Measurements from ENCODE around the gene AMHR2. TPM values are rescaled to one million over a fixed set of nuclear protein-coding genes. Genes with fewer than 3 reads are reported as not detected.

The AMHR2 gene
- total RNA-seq, 1 experiment from 2014 or later: not detected

DNA sequence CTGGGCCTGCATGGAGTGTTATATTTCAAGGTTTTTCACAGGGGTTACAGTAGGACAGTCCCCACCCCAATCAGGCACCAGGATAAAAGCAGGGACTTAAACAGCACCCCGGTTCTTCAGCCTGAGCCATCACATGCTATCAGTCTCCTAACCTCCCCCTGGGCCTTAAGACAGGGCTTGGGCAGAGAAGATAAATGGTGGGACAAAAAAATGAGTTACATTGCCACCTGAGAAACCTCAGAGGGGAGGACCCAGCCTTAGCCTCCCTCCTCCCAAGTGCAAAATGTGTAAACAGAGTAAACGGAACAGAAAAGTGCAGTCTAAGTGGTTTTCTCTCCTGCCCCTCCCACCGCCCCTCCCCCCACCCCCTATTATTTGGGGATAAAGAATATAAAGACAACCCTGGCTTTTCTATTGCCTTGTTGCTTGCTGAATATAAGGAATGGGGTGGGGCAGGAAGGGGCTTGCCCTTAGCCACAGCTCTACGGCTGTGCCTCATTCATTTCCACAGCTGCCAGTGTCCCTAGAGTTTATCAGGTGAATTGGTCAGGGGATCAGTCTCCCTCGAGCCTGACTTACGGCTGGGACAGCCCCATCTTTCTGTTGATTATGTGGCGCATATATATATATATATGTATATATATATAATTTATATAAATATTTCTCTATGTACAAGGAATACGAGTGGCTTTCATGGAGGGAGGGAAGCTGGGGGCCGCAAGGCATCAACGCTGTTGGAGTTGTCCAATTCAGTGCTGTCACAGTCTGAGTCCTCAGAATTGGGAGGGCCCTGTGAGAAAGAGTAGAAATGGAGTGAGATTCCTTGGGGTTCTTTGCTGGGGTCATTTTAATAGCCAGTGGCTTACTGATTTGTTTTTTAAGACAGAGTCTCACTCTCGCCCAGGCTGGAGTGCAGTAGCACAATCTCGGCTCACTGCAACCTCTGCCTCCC lies 57.1 kb downstream of the AMHR2 start:
- TF ChIP-seq, protein P1, sequence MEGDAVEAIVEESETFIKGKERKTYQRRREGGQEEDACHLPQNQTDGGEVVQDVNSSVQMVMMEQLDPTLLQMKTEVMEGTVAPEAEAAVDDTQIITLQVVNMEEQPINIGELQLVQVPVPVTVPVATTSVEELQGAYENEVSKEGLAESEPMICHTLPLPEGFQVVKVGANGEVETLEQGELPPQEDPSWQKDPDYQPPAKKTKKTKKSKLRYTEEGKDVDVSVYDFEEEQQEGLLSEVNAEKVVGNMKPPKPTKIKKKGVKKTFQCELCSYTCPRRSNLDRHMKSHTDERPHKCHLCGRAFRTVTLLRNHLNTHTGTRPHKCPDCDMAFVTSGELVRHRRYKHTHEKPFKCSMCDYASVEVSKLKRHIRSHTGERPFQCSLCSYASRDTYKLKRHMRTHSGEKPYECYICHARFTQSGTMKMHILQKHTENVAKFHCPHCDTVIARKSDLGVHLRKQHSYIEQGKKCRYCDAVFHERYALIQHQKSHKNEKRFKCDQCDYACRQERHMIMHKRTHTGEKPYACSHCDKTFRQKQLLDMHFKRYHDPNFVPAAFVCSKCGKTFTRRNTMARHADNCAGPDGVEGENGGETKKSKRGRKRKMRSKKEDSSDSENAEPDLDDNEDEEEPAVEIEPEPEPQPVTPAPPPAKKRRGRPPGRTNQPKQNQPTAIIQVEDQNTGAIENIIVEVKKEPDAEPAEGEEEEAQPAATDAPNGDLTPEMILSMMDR (conservative IDR thresholded peaks at IDR 0.05): no peak
- H3K18ac ChIP-seq (ENCODE audit: insufficient read length, low read depth, low read length): no peak overlapping the region
- H3K56ac ChIP-seq (ENCODE audit: insufficient read length, low read depth, low read length): no peak overlapping the region
- H2BK12ac ChIP-seq (ENCODE audit: insufficient read length, low read depth, low read length): no peak overlapping the region
- H2AFZ ChIP-seq (ENCODE audit: low read length): no peak overlapping the region
- H3K9me3 Mint-ChIP-seq: no peaks in the 10 kb centered on the region
- no peak overlapping the region for H3T11ph ChIP-seq (ENCODE audit: low read length)
- H3K36me3 Mint-ChIP-seq (ENCODE audit: insufficient read depth in 1 of 3, low read depth in 3 of 3): peaks cover 53 to 88% (median 86%) of the 10 kb centered on the region in 3 experiments
- no peak overlapping the region for H2BK5ac ChIP-seq (ENCODE audit: insufficient read length, low read length)
- H3K14ac ChIP-seq (ENCODE audit: insufficient read depth, low read length): no peak overlapping the region
- no peaks in the 10 kb centered on the region for H3K23me2 ChIP-seq (ENCODE audit: insufficient read length, low read depth, low read length, poor library complexity, severe bottlenecking)
- no peaks in the 10 kb centered on the region; the same call in 1 of the 2 replicates for H3K27me3 Mint-ChIP-seq (ENCODE audit: low read depth)
- H4K91ac ChIP-seq (ENCODE audit: insufficient read length, low read depth, low read length): no peak overlapping the region
- H2AK5ac ChIP-seq (ENCODE audit: insufficient read length, low read length): no peak overlapping the region
- no peaks in the 10 kb centered on the region for H3K79me2 ChIP-seq (ENCODE audit: insufficient read depth, low read length)
- H2BK15ac ChIP-seq (ENCODE audit: low read depth, low read length): no peak overlapping the region
- H3K4ac ChIP-seq (ENCODE audit: low read depth, low read length): no peak overlapping the region
- peaks cover 33 to 48% of the 10 kb centered on the region in 2 experiments for H3K4me1 Mint-ChIP-seq
- H3K4me3 Mint-ChIP-seq: no peak overlapping the region
- H2BK120ac ChIP-seq (ENCODE audit: low read depth, low read length, poor library complexity, severe bottlenecking): no peak overlapping the region
- H4K20me1 ChIP-seq (ENCODE audit: control insufficient read depth, insufficient read depth, insufficient read length): no peaks in the 10 kb centered on the region
- DNase-seq: no peak
- H3K9ac ChIP-seq (ENCODE audit: extremely low read depth, insufficient read length, low read length): no peak overlapping the region
- H3K79me1 ChIP-seq (ENCODE audit: insufficient read depth, low read depth, low read length, poor library complexity, severe bottlenecking): no peaks in the 10 kb centered on the region
- no peak overlapping the region for H4K8ac ChIP-seq (replicated peaks; ENCODE audit: insufficient read length, low read depth, low read length)
- no peak overlapping the region for H3K27ac ChIP-seq (ENCODE audit: insufficient read length, low read depth, low read length)
- no peaks in the 10 kb centered on the region for H3K9me3 ChIP-seq (ENCODE audit: control insufficient read depth, low read depth, low read length)
- no CpG with 5 or more reads among the region's 12 CpGs for WGBS (ENCODE audit: extremely low coverage, insufficient read length, low lambda C conversion rate)
- H3K4me1 ChIP-seq (ENCODE audit: insufficient read depth, low read length): no peaks in the 10 kb centered on the region
- H3K27me3 ChIP-seq (ENCODE audit: insufficient read depth, low read length): no peaks in the 10 kb centered on the region
- peak overlapping the region in 2 of 3 experiments; percentile 75 to 91; a peak in 3 of 7 replicates for H3K27ac Mint-ChIP-seq
- no peak overlapping the region for H4K5ac ChIP-seq (ENCODE audit: insufficient read length, low read depth, low read length)
- H2BK20ac ChIP-seq (ENCODE audit: low read depth, low read length, poor library complexity, severe bottlenecking): no peak overlapping the region
- no peak overlapping the region for H3K23ac ChIP-seq (ENCODE audit: insufficient read length, low read depth, low read length)
- no peak overlapping the region for H3K4me2 ChIP-seq (ENCODE audit: insufficient read depth, insufficient read length, low read length)

Other genes starting within 250 kb of the AMHR2 start
- 41.2 and 47.2 TPM in 2 replicates for gene ZNF740, start 243.1 kb upstream of the AMHR2 start, total RNA-seq (2021)
- gene CSAD, start 242.9 kb upstream of the AMHR2 start, total RNA-seq (2021): 7.4 and 7.7 TPM in 2 replicates
- gene ITGB7, start 216.6 kb upstream of the AMHR2 start, total RNA-seq (2021): 0.26 and 0.39 TPM in 2 replicates
- 42.6 and 43.7 TPM in 2 replicates for gene RARG, start 191.6 kb upstream of the AMHR2 start, total RNA-seq (2021)
- 43.2 and 43.3 TPM in 2 replicates for gene ESPL1, start 155.6 kb upstream of the AMHR2 start, total RNA-seq (2021)
- gene PFDN5, start 128.3 kb upstream of the AMHR2 start, total RNA-seq (2021): 285 and 292 TPM in 2 replicates
- 89.5 and 91.8 TPM in 2 replicates for gene MYG1, start 124.2 kb upstream of the AMHR2 start, total RNA-seq (2021)
- gene AAAS, start 102.2 kb upstream of the AMHR2 start, total RNA-seq (2021): 83.9 and 85.8 TPM in 2 replicates
- not detected in 2 replicates for gene SP7, start 87.5 kb upstream of the AMHR2 start, total RNA-seq (2021)
- 76.4 and 76.8 TPM in 2 replicates for gene SP1, start 43.7 kb upstream of the AMHR2 start, total RNA-seq (2021)
- gene PRR13, start 17.9 kb downstream of the AMHR2 start, total RNA-seq (2021): 144 and 147 TPM in 2 replicates
- gene PCBP2, start 28.2 kb downstream of the AMHR2 start, total RNA-seq (2021): 1,184 and 1,207 TPM in 2 replicates
- gene MAP3K12, start 75.6 kb downstream of the AMHR2 start, total RNA-seq (2021): 22.3 and 26.6 TPM in 2 replicates
- gene TARBP2, start 77.4 kb downstream of the AMHR2 start, total RNA-seq (2021): 79.2 and 80.1 TPM in 2 replicates
- gene NPFF, start 83.6 kb downstream of the AMHR2 start, total RNA-seq (2021): not detected in 2 replicates
- 17.7 and 18.4 TPM in 2 replicates for gene ATF7, start 202.5 kb downstream of the AMHR2 start, total RNA-seq (2021)